ENCODE data around the gene ANGPT4. TPM values are rescaled to one million over a fixed set of nuclear protein-coding genes. Genes with fewer than 3 reads are reported as not detected.

The ANGPT4 gene
- total RNA-seq, 1 experiment from 2014 or later = not detected

DNA sequence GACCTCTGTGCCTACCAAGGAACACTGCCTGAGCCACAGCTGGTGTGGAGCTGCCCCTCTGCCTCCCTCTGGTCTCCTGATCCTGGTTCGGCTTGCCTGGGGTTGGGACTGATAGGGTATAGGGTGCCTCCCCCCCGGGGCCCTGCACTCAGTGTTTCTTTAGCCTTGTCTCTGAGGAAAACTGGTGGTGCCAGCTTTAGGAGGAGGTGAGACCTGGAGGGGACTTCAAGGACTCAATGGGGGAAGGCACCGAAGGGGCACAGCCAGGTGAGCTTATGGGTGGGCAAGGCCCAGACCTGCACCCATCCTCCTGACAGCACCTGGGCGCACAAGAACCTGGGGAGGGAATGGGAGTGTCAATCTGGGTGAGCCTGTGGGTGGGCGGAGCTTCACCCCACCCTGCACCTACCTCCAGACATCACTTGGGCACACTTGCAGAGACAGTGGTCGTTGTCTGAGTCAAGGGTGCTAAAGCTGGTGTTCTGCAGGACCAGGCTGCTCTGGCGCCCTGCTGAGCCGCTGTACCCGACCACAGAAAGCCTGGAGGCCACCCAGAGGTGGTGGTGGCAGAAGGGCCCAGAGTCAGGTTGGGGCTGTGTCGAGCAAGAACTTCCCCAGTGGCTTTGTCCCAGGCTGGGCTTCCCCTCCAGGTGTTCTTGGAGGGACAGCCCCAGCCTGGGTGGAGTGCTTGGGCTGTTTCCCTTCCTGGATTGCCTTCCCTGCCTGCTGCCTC lies 42.1 kb downstream of the ANGPT4 start:
- DNase-seq (ENCODE audit: low read depth, low spot score) (no peak), ATAC-seq (no peak)
- H3K36me3 ChIP-seq (ENCODE audit: control insufficient read depth, insufficient read depth, low read length) = no peaks in the 10 kb centered on the region
- TF ChIP-seq POLR2AphosphoS5 (IDR thresholded peaks at IDR 0.05; ENCODE audit: low read depth, low read length) (no peak), TCF7L2 (IDR thresholded peaks at IDR 0.05; ENCODE audit: low read depth, low read length) (no peak), SIN3A (IDR thresholded peaks at IDR 0.05; ENCODE audit: borderline replicate concordance, insufficient read depth, low read depth, low read length) (no peak)
- TF ChIP-seq, protein P1, sequence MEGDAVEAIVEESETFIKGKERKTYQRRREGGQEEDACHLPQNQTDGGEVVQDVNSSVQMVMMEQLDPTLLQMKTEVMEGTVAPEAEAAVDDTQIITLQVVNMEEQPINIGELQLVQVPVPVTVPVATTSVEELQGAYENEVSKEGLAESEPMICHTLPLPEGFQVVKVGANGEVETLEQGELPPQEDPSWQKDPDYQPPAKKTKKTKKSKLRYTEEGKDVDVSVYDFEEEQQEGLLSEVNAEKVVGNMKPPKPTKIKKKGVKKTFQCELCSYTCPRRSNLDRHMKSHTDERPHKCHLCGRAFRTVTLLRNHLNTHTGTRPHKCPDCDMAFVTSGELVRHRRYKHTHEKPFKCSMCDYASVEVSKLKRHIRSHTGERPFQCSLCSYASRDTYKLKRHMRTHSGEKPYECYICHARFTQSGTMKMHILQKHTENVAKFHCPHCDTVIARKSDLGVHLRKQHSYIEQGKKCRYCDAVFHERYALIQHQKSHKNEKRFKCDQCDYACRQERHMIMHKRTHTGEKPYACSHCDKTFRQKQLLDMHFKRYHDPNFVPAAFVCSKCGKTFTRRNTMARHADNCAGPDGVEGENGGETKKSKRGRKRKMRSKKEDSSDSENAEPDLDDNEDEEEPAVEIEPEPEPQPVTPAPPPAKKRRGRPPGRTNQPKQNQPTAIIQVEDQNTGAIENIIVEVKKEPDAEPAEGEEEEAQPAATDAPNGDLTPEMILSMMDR (IDR thresholded peaks at IDR 0.05) = no peak
- TF ChIP-seq, protein P2, sequence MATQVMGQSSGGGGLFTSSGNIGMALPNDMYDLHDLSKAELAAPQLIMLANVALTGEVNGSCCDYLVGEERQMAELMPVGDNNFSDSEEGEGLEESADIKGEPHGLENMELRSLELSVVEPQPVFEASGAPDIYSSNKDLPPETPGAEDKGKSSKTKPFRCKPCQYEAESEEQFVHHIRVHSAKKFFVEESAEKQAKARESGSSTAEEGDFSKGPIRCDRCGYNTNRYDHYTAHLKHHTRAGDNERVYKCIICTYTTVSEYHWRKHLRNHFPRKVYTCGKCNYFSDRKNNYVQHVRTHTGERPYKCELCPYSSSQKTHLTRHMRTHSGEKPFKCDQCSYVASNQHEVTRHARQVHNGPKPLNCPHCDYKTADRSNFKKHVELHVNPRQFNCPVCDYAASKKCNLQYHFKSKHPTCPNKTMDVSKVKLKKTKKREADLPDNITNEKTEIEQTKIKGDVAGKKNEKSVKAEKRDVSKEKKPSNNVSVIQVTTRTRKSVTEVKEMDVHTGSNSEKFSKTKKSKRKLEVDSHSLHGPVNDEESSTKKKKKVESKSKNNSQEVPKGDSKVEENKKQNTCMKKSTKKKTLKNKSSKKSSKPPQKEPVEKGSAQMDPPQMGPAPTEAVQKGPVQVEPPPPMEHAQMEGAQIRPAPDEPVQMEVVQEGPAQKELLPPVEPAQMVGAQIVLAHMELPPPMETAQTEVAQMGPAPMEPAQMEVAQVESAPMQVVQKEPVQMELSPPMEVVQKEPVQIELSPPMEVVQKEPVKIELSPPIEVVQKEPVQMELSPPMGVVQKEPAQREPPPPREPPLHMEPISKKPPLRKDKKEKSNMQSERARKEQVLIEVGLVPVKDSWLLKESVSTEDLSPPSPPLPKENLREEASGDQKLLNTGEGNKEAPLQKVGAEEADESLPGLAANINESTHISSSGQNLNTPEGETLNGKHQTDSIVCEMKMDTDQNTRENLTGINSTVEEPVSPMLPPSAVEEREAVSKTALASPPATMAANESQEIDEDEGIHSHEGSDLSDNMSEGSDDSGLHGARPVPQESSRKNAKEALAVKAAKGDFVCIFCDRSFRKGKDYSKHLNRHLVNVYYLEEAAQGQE (IDR thresholded peaks at IDR 0.05; ENCODE audit: insufficient read depth in 1 of 2, low read depth in 2 of 2, low read length in 1 of 2) = no peak
- H3K4me3 ChIP-seq (ENCODE audit: low read depth in 2 of 2, low read length in 2 of 2) = no peak overlapping the region
- no peaks in the 10 kb centered on the region for H3K9me3 ChIP-seq (ENCODE audit: control insufficient read depth, insufficient read depth, low read depth, low read length)
- H3K27ac ChIP-seq (ENCODE audit: low read length) = no peak overlapping the region
- intact Hi-C loops (cut with micrococcal nuclease; ENCODE audit: unreplicated experiment) (no loop called here), in situ Hi-C loops (cut with HindIII; ENCODE audit: low pct_unique_long_range_greater_than_20kb, low sequenced_read_pairs) (no loop called here)
- ChIA-PET CTCF (no interaction called here), POLR2A (no interaction called here)
- H3K27me3 ChIP-seq (ENCODE audit: control insufficient read depth, insufficient read depth, low read length) = no peaks in the 10 kb centered on the region
- H3K4me1 ChIP-seq (ENCODE audit: control insufficient read depth, insufficient read depth, low read length) = no peaks in the 10 kb centered on the region
- no TSS peak for BruUV-seq (replicated peaks)

DNA sequence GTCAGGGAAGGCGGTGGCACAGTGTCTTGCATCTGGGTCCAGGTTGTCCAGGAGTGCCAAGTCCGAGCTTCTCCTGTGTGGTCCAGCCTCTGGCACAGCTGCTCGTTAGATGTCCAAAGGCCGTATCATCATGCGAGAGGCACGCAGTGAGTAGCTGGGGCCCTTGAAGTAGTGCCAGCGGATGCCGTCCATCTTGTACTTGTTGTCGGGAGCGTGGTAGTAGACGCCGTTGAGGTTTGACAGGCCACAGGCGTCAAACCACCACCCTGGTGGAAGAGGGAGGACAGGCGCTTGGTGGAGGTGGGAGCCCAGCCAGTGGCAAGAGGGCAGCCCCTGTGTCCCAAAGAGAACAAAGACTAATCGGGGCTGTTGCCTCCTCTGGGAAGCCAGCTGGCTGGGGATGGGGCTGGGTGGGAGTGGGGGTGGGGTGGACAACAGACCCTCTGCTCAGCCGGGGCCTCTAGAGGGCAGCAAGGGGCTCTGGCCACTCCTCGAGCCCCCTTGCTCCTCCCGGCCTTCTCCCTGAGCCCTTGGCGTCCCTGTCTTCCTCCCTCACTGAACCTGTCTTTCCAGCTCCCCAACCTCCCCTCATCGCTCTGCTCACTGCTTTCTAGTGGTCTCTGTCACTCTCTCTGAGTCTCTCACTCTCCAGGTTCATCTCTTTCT lies 43.1 kb downstream of the ANGPT4 start:
- Histone ChIP-seq H3K4me3 (ENCODE audit: low read depth in 2 of 2, low read length in 2 of 2) (no peak overlapping the region), H3K9me3 (ENCODE audit: control insufficient read depth, insufficient read depth, low read depth, low read length) (no peaks in the 10 kb centered on the region), H3K27me3 (ENCODE audit: control insufficient read depth, insufficient read depth, low read length) (no peaks in the 10 kb centered on the region), H3K4me1 (ENCODE audit: control insufficient read depth, insufficient read depth, low read length) (no peaks in the 10 kb centered on the region), H3K36me3 (ENCODE audit: control insufficient read depth, insufficient read depth, low read length) (no peaks in the 10 kb centered on the region), H3K27ac (ENCODE audit: low read length) (no peak overlapping the region)
- TF ChIP-seq SIN3A (IDR thresholded peaks at IDR 0.05; ENCODE audit: borderline replicate concordance, insufficient read depth, low read depth, low read length) = no peak
- TF ChIP-seq, protein P1 (IDR thresholded peaks at IDR 0.05) = no peak; the same call in 1 of the 2 replicates
- no peak for TF ChIP-seq TCF7L2 (IDR thresholded peaks at IDR 0.05; ENCODE audit: low read depth, low read length)
- TF ChIP-seq, protein P2 (IDR thresholded peaks at IDR 0.05; ENCODE audit: insufficient read depth in 1 of 2, low read depth in 2 of 2, low read length in 1 of 2) = no peak
- no peak for TF ChIP-seq POLR2AphosphoS5 (IDR thresholded peaks at IDR 0.05; ENCODE audit: low read depth, low read length)
- BruUV-seq (replicated peaks) = no TSS peak
- no peak; the same call in 1 of the 2 replicates for ATAC-seq
- intact Hi-C loops (cut with micrococcal nuclease; ENCODE audit: unreplicated experiment) = no loop called here
- in situ Hi-C loops (cut with HindIII; ENCODE audit: low pct_unique_long_range_greater_than_20kb, low sequenced_read_pairs) = no loop called here
- ChIA-PET CTCF (interaction anchor here (0.5 kb wide), 1 partner anchor 74 kb away, joined by 5 read pairs; no protein-coding TSS in a partner anchor), POLR2A (no interaction called here)
- no peak for DNase-seq (ENCODE audit: low read depth, low spot score)
